Measurements from ENCODE around the gene ALDH1L1.

The ALDH1L1 gene

DNA sequence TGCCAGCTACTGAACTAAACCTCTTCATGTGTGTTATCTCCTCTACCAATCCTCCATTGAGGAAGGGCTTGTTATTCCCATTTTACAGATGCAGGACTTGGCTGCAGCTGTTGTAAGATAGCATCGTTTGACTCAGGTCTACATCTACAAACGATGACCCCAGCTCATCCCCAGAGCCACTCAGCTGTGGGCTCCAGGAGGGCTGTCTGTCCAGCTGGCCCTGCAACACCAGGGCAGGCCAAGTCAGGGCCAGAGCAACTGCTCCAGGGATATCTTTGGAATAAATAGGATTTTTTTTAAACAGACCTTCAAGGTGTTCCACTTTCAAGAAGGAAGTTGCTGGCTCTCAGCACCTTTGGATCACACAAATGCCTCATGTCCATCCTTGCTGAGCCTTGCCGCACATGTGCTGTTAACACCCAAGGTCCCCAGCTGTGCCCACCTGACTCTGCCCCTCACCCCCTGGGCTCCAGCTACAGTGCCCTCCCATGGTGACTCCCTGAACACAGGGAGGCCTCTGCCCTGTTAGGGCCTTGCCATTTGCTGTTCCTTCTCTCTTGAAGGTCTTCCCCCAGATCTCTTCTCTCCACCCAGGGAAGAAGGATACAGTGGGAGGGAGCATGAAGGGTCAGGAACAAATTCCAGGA lies 31.0 kb downstream of the ALDH1L1 start:
- no peak for ATAC-seq
- TF ChIP-seq ZC3H10 (CRISPR knock-in tag; IDR thresholded peaks at IDR 0.05) = no peak
- no peak for TF ChIP-seq RARB (CRISPR knock-in tag; IDR thresholded peaks at IDR 0.05)
- TF ChIP-seq ZFP3 (CRISPR knock-in tag; IDR thresholded peaks at IDR 0.05) = no peak
- TF ChIP-seq, protein P1, sequence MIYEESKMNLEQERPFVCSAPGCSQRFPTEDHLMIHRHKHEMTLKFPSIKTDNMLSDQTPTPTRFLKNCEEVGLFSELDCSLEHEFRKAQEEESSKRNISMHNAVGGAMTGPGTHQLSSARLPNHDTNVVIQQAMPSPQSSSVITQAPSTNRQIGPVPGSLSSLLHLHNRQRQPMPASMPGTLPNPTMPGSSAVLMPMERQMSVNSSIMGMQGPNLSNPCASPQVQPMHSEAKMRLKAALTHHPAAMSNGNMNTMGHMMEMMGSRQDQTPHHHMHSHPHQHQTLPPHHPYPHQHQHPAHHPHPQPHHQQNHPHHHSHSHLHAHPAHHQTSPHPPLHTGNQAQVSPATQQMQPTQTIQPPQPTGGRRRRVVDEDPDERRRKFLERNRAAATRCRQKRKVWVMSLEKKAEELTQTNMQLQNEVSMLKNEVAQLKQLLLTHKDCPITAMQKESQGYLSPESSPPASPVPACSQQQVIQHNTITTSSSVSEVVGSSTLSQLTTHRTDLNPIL (CRISPR knock-in tag; IDR thresholded peaks at IDR 0.05; ENCODE audit: low read depth) = no peak
- TF ChIP-seq, protein P2, sequence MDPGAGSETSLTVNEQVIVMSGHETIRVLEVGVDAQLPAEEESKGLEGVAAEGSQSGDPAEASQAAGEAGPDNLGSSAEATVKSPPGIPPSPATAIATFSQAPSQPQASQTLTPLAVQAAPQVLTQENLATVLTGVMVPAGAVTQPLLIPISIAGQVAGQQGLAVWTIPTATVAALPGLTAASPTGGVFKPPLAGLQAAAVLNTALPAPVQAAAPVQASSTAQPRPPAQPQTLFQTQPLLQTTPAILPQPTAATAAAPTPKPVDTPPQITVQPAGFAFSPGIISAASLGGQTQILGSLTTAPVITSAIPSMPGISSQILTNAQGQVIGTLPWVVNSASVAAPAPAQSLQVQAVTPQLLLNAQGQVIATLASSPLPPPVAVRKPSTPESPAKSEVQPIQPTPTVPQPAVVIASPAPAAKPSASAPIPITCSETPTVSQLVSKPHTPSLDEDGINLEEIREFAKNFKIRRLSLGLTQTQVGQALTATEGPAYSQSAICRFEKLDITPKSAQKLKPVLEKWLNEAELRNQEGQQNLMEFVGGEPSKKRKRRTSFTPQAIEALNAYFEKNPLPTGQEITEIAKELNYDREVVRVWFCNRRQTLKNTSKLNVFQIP (CRISPR knock-in tag; IDR thresholded peaks at IDR 0.05; ENCODE audit: borderline replicate concordance, low read depth) = no peak
- TF ChIP-seq ISL1 (CRISPR knock-in tag; IDR thresholded peaks at IDR 0.05) = no peak
- TF ChIP-seq ZNF565 (CRISPR knock-in tag; conservative IDR thresholded peaks at IDR 0.05; ENCODE audit: low read depth) = no peak
- no peak for TF ChIP-seq SNAI2 (CRISPR knock-in tag; IDR thresholded peaks at IDR 0.05)
- TF ChIP-seq, protein P3, sequence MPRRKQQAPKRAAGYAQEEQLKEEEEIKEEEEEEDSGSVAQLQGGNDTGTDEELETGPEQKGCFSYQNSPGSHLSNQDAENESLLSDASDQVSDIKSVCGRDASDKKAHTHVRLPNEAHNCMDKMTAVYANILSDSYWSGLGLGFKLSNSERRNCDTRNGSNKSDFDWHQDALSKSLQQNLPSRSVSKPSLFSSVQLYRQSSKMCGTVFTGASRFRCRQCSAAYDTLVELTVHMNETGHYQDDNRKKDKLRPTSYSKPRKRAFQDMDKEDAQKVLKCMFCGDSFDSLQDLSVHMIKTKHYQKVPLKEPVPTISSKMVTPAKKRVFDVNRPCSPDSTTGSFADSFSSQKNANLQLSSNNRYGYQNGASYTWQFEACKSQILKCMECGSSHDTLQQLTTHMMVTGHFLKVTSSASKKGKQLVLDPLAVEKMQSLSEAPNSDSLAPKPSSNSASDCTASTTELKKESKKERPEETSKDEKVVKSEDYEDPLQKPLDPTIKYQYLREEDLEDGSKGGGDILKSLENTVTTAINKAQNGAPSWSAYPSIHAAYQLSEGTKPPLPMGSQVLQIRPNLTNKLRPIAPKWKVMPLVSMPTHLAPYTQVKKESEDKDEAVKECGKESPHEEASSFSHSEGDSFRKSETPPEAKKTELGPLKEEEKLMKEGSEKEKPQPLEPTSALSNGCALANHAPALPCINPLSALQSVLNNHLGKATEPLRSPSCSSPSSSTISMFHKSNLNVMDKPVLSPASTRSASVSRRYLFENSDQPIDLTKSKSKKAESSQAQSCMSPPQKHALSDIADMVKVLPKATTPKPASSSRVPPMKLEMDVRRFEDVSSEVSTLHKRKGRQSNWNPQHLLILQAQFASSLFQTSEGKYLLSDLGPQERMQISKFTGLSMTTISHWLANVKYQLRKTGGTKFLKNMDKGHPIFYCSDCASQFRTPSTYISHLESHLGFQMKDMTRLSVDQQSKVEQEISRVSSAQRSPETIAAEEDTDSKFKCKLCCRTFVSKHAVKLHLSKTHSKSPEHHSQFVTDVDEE (CRISPR knock-in tag; IDR thresholded peaks at IDR 0.05) = no peak
- no peak for TF ChIP-seq OSR1 (CRISPR knock-in tag; IDR thresholded peaks at IDR 0.05)
- TF ChIP-seq CSDC2 (CRISPR knock-in tag; IDR thresholded peaks at IDR 0.05) = no peak
- no peak for TF ChIP-seq TOX (CRISPR knock-in tag; IDR thresholded peaks at IDR 0.05; ENCODE audit: borderline replicate concordance)
- no peak for TF ChIP-seq TCF4 (CRISPR knock-in tag; IDR thresholded peaks at IDR 0.05; ENCODE audit: borderline replicate concordance)

DNA sequence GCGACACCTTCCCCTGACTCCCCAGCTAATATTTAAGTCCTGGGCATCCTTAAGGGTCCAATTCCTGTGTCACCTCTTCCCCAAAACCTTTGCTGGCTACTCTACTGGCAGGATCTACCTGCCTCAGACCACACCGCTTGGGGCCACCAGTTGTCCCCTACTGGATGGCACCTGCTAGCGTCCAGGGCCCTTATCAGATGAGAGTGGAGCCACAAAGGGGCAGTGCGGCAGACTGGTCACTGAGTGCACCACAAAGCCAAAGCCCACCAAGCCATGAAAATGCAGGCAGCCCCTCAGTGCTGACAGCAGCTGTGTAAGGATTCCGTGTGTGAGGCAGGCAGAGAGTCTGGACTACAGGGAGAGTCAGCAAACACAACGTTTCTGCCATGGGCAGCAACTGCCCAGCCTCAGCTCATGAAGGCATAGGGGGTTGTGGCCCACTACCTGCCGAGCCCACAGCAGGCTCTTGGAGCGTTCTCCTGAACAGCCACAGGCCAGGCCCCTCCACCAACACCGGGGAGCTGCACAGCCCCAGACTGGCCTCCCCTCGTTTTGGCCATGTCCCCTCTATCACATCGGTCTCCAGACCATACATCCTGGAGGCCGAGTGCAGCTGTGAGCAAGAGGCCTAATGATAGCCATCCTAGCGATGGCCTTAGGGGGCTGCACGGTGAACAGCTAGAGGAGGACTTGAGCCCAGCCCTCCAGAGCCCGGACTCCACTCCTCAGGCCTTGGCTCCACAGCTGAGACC lies 32.3 kb downstream of the ALDH1L1 start:
- TF ChIP-seq, protein P1 (CRISPR knock-in tag; IDR thresholded peaks at IDR 0.05; ENCODE audit: low read depth) = no peak
- TF ChIP-seq ESRRG (CRISPR knock-in tag; IDR thresholded peaks at IDR 0.05) = no peak
- ATAC-seq = no peak

DNA sequence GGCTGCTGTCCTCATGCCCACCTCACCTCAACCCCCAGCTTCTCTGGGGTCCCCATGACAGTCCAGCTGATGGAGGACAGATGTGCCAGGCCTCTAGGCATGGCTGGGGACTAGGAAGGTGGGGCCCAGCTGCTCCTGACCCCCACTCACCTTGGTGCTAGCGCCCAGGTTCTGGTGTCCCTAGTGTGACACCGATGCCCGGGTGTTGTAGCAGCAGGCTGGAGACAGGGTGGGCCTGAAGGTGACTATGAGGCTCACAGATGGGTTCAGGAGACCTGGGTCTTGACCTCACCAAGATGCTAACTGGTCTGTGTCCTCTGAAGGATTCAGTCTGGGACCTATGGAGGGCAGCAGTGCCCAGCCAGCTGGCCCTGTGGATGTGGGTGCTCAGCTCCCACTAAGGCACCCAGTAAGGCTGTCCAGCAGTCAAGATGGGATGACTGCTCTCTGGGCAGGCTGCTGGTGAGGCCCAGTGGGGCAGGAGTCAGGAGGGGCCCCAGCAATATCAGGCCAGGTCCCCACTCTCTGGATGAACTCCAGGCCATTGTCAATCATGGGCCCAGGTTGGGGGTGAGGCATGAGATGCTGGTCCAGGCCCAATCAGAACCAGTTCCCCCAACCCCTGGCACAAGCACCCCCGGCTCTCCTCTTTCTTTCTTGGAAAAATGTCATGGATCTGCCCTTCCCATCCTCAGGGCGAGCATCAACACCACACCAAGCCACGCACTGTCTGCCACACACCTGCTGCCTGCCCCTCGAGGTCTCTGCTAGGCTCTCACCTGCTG lies 33.0 kb downstream of the ALDH1L1 start:
- no peak for ATAC-seq
- TF ChIP-seq, protein P4, sequence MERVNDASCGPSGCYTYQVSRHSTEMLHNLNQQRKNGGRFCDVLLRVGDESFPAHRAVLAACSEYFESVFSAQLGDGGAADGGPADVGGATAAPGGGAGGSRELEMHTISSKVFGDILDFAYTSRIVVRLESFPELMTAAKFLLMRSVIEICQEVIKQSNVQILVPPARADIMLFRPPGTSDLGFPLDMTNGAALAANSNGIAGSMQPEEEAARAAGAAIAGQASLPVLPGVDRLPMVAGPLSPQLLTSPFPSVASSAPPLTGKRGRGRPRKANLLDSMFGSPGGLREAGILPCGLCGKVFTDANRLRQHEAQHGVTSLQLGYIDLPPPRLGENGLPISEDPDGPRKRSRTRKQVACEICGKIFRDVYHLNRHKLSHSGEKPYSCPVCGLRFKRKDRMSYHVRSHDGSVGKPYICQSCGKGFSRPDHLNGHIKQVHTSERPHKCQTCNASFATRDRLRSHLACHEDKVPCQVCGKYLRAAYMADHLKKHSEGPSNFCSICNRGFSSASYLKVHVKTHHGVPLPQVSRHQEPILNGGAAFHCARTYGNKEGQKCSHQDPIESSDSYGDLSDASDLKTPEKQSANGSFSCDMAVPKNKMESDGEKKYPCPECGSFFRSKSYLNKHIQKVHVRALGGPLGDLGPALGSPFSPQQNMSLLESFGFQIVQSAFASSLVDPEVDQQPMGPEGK (CRISPR knock-in tag; IDR thresholded peaks at IDR 0.05; ENCODE audit: borderline replicate concordance) = no peak
- TF ChIP-seq RARB (CRISPR knock-in tag; IDR thresholded peaks at IDR 0.05) (no peak), PPARA (CRISPR knock-in tag; IDR thresholded peaks at IDR 0.05; ENCODE audit: borderline replicate concordance) (no peak), ZNF70 (CRISPR knock-in tag; IDR thresholded peaks at IDR 0.05) (no peak), ZNF8 (CRISPR knock-in tag; IDR thresholded peaks at IDR 0.05) (no peak), CSDC2 (CRISPR knock-in tag; IDR thresholded peaks at IDR 0.05) (no peak), GLIS3 (CRISPR knock-in tag; IDR thresholded peaks at IDR 0.05) (no peak), ZFP3 (CRISPR knock-in tag; IDR thresholded peaks at IDR 0.05) (no peak), ARNTL (CRISPR knock-in tag; IDR thresholded peaks at IDR 0.05; ENCODE audit: borderline replicate concordance, low read depth) (no peak), ZFP30 (CRISPR knock-in tag; IDR thresholded peaks at IDR 0.05) (no peak), ISL1 (CRISPR knock-in tag; IDR thresholded peaks at IDR 0.05) (no peak)
- TF ChIP-seq, protein P5, sequence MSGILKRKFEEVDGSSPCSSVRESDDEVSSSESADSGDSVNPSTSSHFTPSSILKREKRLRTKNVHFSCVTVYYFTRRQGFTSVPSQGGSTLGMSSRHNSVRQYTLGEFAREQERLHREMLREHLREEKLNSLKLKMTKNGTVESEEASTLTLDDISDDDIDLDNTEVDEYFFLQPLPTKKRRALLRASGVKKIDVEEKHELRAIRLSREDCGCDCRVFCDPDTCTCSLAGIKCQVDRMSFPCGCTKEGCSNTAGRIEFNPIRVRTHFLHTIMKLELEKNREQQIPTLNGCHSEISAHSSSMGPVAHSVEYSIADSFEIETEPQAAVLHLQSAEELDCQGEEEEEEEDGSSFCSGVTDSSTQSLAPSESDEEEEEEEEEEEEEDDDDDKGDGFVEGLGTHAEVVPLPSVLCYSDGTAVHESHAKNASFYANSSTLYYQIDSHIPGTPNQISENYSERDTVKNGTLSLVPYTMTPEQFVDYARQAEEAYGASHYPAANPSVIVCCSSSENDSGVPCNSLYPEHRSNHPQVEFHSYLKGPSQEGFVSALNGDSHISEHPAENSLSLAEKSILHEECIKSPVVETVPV (CRISPR knock-in tag; IDR thresholded peaks at IDR 0.05) = no peak
- TF ChIP-seq, protein P3 (CRISPR knock-in tag; IDR thresholded peaks at IDR 0.05) = no peak

All from SK-N-SH treated with all-trans-retinoic acid at 6 μM for 48 hours (cell line).